HepG2 (cell line): Measurements from ENCODE around the gene BMP2K. TPM values are rescaled to one million over a fixed set of nuclear protein-coding genes. Genes with fewer than 3 reads are reported as not detected.

Source experiments
- YEATS2 ChIP-seq: sonication (generic); formaldehyde crosslinking; IDR thresholded peaks from 2 replicates; pipeline ENCODE4 v1.4.0; 2020; ENCODE audit warnings: missing genetic modification reagents, borderline replicate concordance
- ZBTB3 ChIP-seq: sonication (generic); formaldehyde crosslinking; IDR thresholded peaks from 2 replicates; pipeline ENCODE4 v1.4.0; 2020; ENCODE audit warnings: low read depth, mild to moderate bottlenecking, moderate library complexity, missing genetic modification reagents, borderline replicate concordance
- ZMYM2 ChIP-seq: sonication (generic); formaldehyde crosslinking; IDR thresholded peaks from 2 replicates; pipeline ENCODE4 v1.8.0; 2022; ENCODE audit warnings: mild to moderate bottlenecking, missing genetic modification reagents
- ZSCAN21 ChIP-seq: sonication (generic); formaldehyde crosslinking; IDR thresholded peaks from 2 replicates; pipeline ENCODE4 v1.8.0; 2022; ENCODE audit warnings: mild to moderate bottlenecking, missing genetic modification reagents, moderate library complexity, borderline replicate concordance
- ZSCAN29 ChIP-seq: sonication (generic); formaldehyde crosslinking; conservative IDR thresholded peaks from 2 replicates; pipeline ENCODE4 v1.4.0; 2020; ENCODE audit warnings: mild to moderate bottlenecking, missing genetic modification reagents
- polyA plus RNA-seq, 8 experiments: library from polyadenylated mRNA; depleted of rRNA in 3 of 8; stranded (reverse) in 7 of 8; unstranded in 1 of 8; fragments of >200 nt; fragmentation: Illumina TruSeq in 4 of 8; extraction: Trizol in 4 of 8; gene quantifications; 2 replicates each; pipeline versions ENCODE4 v1.2.1 to v1.2.3, GENCODE V29; 2011 to 2016; ENCODE audit warnings: low read depth in 4 of 8, missing spikeins in 1 of 8, mixed read lengths in 1 of 8; ENCODE audit not compliant: insufficient read depth in 1 of 8
- total RNA-seq, 5 experiments: library from RNA; depleted of rRNA; stranded (reverse); fragments of >200 nt; fragmentation: Illumina TruSeq; extraction: Trizol; gene quantifications; 2 replicates each; pipeline ENCODE4 v1.2.3, GENCODE V29; 2016; ENCODE audit warnings: low read depth in 1 of 5
- TF ChIP-seq, protein P1 (sequence below): sonication (generic); formaldehyde crosslinking; IDR thresholded peaks from 2 replicates; pipeline ENCODE4 v1.4.0; 2020; ENCODE audit warnings: mild to moderate bottlenecking, missing genetic modification reagents
- TF ChIP-seq, protein P2 (sequence below): sonication (generic); formaldehyde crosslinking; IDR thresholded peaks from 2 replicates; pipeline ENCODE4 v1.8.0; 2022; ENCODE audit warnings: mild to moderate bottlenecking, missing genetic modification reagents, moderate library complexity
- TF ChIP-seq, protein P3 (sequence below), 2 experiments: sonication (generic) in 1 of 2; formaldehyde crosslinking in 1 of 2; IDR thresholded peaks; 2 replicates each; pipeline versions ENCODE4 v1.5.1 to v1.6.1; 2011 to 2020; ENCODE audit warnings: borderline replicate concordance in 1 of 2, low read depth in 1 of 2, low read length in 1 of 2, mild to moderate bottlenecking in 1 of 2, missing genetic modification reagents in 1 of 2, moderate library complexity in 1 of 2

Gene BMP2K
- total and polyA plus RNA-seq, 2 of the 13 experiments (the other 11 are each of a cell fraction or from before 2014, with no cell fraction given) = 8.6 to 15.2 TPM

DNA sequence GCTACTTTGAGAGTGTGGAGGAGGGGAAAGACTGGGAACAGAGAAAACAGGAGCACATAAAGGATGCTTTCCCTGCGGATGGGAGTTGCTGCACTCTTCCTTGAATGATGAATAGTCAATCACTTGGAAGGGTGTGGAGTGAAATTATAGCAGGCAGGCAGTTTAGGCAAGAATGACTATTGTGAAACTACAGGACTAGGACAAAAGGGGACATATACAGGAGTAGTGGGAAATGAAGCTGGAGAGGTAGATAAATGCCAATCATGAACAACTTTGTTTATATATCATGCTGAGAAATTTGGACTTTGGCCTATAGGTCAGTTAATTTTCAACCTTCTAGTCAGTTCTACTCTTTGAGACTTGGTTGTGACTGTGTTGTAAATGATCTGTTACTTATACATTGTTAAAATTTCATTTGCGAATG, 86.2 kb downstream of the BMP2K start (continued):
- TF ChIP-seq, protein P1, sequence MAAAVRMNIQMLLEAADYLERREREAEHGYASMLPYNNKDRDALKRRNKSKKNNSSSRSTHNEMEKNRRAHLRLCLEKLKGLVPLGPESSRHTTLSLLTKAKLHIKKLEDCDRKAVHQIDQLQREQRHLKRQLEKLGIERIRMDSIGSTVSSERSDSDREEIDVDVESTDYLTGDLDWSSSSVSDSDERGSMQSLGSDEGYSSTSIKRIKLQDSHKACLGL (CRISPR knock-in tag) = no peak
- no peak for TF ChIP-seq ZBTB3 (CRISPR knock-in tag)
- TF ChIP-seq YEATS2 = peak; percentile 40; the same call in 1 of the 2 replicates
- TF ChIP-seq ZSCAN29 (CRISPR knock-in tag) = no peak
- TF ChIP-seq, protein P2, sequence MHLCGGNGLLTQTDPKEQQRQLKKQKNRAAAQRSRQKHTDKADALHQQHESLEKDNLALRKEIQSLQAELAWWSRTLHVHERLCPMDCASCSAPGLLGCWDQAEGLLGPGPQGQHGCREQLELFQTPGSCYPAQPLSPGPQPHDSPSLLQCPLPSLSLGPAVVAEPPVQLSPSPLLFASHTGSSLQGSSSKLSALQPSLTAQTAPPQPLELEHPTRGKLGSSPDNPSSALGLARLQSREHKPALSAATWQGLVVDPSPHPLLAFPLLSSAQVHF (CRISPR knock-in tag) = no peak
- no peak for TF ChIP-seq ZSCAN21 (CRISPR knock-in tag)
- TF ChIP-seq, protein P3, sequence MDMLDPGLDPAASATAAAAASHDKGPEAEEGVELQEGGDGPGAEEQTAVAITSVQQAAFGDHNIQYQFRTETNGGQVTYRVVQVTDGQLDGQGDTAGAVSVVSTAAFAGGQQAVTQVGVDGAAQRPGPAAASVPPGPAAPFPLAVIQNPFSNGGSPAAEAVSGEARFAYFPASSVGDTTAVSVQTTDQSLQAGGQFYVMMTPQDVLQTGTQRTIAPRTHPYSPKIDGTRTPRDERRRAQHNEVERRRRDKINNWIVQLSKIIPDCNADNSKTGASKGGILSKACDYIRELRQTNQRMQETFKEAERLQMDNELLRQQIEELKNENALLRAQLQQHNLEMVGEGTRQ (IDR thresholded peaks at IDR 0.05; ENCODE audit: low read depth, low read length) = no peak
- TF ChIP-seq, protein P3 (CRISPR knock-in tag; IDR thresholded peaks at IDR 0.05; ENCODE audit: borderline replicate concordance) = no peak
- peak; percentile 94 for TF ChIP-seq ZMYM2 (CRISPR knock-in tag)
